GM12875 (cell line): ENCODE measurements around the gene GTF3C1.

ENCODE experiments used
- H3K4me3 ChIP-seq: one replicate; pipeline ENCODE4 v1.5.1; 2011; ENCODE audit warnings: low read depth, low read length, control low read depth
- CTCF ChIP-seq: IDR thresholded peaks from 2 replicates; pipeline ENCODE4 v1.5.1; 2011; ENCODE audit warnings: low read depth, mild to moderate bottlenecking, control low read depth, inconsistent platforms, low read length, moderate library complexity, borderline replicate concordance; ENCODE audit not compliant: insufficient read depth

The GTF3C1 gene

GRCh38 chr16:27549746-27550581, at the start of gene GTF3C1, which contains the start of gene KATNIP:
Gene GTF3C1 (minus strand): TSS chr16:27549913. CDS start chr16:27549890, 23 bp downstream.
Gene KATNIP (plus strand): TSS chr16:27550144. CDS start chr16:27550171, 27 bp downstream.
- no peak for TF ChIP-seq CTCF
- H3K4me3 ChIP-seq: peak within 1 kb of the TSS; percentile 79

DNA sequence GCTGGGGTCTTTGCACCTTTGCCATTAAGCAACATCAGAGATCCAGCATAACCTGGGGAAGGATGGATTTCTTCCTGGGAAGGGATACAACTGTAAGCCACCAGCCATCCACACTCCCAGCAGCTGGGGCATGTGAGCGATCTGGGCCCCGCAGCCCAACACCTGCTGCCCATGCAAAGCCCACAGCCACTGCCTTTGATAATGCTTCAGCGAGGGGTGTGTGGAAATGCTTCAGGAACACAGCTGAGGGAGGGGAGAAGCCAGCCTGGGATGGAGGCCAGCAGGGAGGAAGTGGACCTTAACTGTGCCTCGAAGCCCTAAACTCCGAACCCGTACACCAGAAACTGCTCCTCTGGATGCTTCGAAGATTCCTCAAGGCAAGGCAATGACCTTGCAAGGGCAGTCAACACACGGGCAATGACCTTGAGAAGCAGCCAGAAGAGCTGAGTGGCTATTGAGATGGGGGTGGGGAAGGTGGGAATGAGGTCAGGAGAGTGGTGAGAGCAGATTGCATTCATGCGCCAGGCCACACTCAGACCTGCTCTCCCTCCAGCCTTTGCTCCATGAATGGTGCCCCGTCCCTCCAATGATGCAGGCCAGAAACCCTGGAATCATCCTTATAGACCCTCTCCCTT, 49.3 kb upstream of the GTF3C1 start:
- no peak for TF ChIP-seq CTCF
- H3K4me3 ChIP-seq: no peak overlapping the region

GRCh38 chr16:27598220-27598619, 48.5 kb upstream of the GTF3C1 start:
- TF ChIP-seq CTCF: no peak
- no peak overlapping the region for H3K4me3 ChIP-seq

DNA sequence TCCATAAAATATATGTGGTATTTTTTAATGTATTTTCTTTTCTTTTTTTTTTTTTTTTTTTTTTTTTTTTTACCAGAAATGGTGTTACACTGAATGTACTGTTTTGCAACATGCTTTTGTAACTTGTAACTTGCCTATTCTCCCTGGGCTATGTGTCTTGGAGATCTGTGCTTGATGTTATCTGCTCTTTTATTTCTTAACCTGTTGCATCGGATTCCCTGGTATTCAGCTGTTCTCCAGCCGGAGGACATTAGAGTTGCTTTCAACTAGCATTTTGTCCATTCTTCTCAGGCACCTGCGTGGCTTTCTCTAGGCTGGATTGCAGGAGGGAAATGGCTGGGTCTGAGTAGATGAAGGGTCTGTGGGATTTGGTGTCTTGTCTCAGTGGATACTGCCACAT, 47.6 kb upstream of the GTF3C1 start:
- no peak for TF ChIP-seq CTCF
- H3K4me3 ChIP-seq: no peak overlapping the region

GRCh38 chr16:27596411-27596810, 46.7 kb upstream of the GTF3C1 start:
- no peak for TF ChIP-seq CTCF
- no peak overlapping the region for H3K4me3 ChIP-seq

DNA sequence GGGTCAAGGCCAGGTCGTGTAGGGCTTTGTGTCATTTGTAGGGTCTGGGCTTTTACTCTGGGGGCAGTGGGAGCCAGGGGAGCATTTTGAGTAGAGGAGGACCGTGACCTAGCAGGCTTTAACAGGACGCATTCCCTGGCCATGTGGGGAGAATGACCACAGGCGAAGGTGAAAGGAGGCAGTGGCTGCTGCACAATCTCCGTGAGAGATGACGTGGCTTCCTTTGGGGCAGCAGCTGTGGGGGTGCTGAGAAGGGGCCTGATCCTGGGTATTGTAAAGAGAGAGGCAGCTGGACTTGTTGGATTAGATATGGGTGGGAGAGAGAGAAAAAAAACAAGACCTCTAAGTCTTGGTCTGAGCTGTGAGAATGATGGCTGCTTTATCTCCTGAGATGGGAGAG, 46.3 kb upstream of the GTF3C1 start:
- H3K4me3 ChIP-seq: no peak overlapping the region
- TF ChIP-seq CTCF: no peak
